K562 (cell line): Measurements from ENCODE around the gene DNAJC8. TPM values are rescaled to one million over a fixed set of nuclear protein-coding genes. Genes with fewer than 3 reads are reported as not detected.
A peak's percentile ranks its signal among the peaks of the same experiment; 100 is the strongest.

Source experiments
- ATAC-seq: fragments of 200-7000 bp; cut with Tn5 transposase; 3 replicates; pipeline ENCODE4 v1.9.1; 2020; ENCODE audit warnings: moderate library complexity
- BruUV-seq: library from RNA; stranded (reverse); fragments of 400-500 nt; replicated peaks from 2 replicates; lab custom pipeline; 2021; lab: Mats Ljungman, UMichigan
- CTCF ChIA-PET: fragments of 300-600 bp; formaldehyde crosslinking; extraction: SDS; loops from one replicate; lab custom pipeline; 2021; ENCODE audit warnings: low intra/inter-chr PET ratio; lab: Yijun Ruan, JAX
- POLR2A ChIA-PET: fragments of 300-600, 350-650 bp; sonication (Branson Sonifier 250); formaldehyde crosslinking; extraction: SDS; loops from one replicate; lab custom pipeline; 2021; ENCODE audit warnings: antibody characterized with exemption, inconsistent platforms; lab: Yijun Ruan, JAX
- DNase-seq, 4 experiments: peaks; one replicate each; pipeline versions ENCODE4 v3.0.0 to v3.0.0-alpha.2; 2011 to 2018; ENCODE audit warnings: low spot score in 3 of 4, mixed read lengths in 3 of 4; ENCODE audit errors: extremely low read depth in 1 of 4
- FAIRE-seq: peaks from 2 replicates; lab custom pipeline; 2011; peaks lifted over from hg19 to GRCh38; lab: Jason Lieb, UNC
- H2AFZ ChIP-seq: 2 replicates; pipeline ENCODE4 v1.6.0; 2011; ENCODE audit warnings: low read depth, low read length, control low read depth, inconsistent platforms
- H3K27ac ChIP-seq: fragments of 200-600 bp; 3 replicates; pipeline ENCODE4 v1.8.0; 2011; ENCODE audit warnings: low read depth, mild to moderate bottlenecking, control low read depth, inconsistent platforms, low read length, moderate library complexity, mixed read lengths; ENCODE audit errors: extremely low read depth
- H3K27me3 ChIP-seq, 2 experiments: fragments of 300-600 bp in 1 of 2; 2 replicates in 1 of 2; 3 replicates in 1 of 2; pipeline versions ENCODE4 v1.6.0 to v1.8.0; 2011; ENCODE audit warnings: inconsistent platforms in 2 of 2, low read length in 2 of 2, mild to moderate bottlenecking in 1 of 2, mixed read lengths in 1 of 2, moderate library complexity in 1 of 2; ENCODE audit not compliant: control insufficient read depth in 2 of 2, insufficient read depth in 2 of 2
- H3K36me3 ChIP-seq: fragments of 300-600 bp; 3 replicates; pipeline ENCODE4 v1.8.0; 2011; ENCODE audit warnings: mild to moderate bottlenecking, low read length, inconsistent platforms; ENCODE audit not compliant: control insufficient read depth, insufficient read depth
- H3K4me1 ChIP-seq, 2 experiments: fragments of 200-600 bp in 1 of 2; replicated peaks in 1 of 2; 2 replicates in 1 of 2; 3 replicates in 1 of 2; pipeline versions ENCODE4 v1.5.1 to v1.8.0; 2011; ENCODE audit warnings: inconsistent platforms in 2 of 2, low read length in 2 of 2, mild to moderate bottlenecking in 1 of 2, mixed read lengths in 1 of 2, moderate library complexity in 1 of 2; ENCODE audit not compliant: control insufficient read depth in 2 of 2, insufficient read depth in 2 of 2
- H3K4me2 ChIP-seq: 2 replicates; pipeline ENCODE4 v1.6.1; 2011; ENCODE audit warnings: low read length, control low read depth, inconsistent platforms, mixed read lengths; ENCODE audit not compliant: insufficient read depth
- H3K4me3 ChIP-seq: fragments of 200-600 bp; sonication (generic), shearing (Covaris generic); 2 replicates; pipeline ENCODE4 v1.5.1; 2016; ENCODE audit warnings: control low read depth, inconsistent platforms
- H3K79me2 ChIP-seq: fragments of 200-600 bp; 3 replicates; pipeline ENCODE4 v1.8.0; 2011; ENCODE audit warnings: low read length, inconsistent platforms; ENCODE audit not compliant: control insufficient read depth, insufficient read depth
- H3K9ac ChIP-seq, 2 experiments: 2 replicates each; pipeline versions ENCODE4 v1.6.0 to v1.6.1; 2011; ENCODE audit warnings: low read depth in 2 of 2, low read length in 2 of 2, control low read depth in 1 of 2, inconsistent platforms in 1 of 2, mild to moderate bottlenecking in 1 of 2, mixed read lengths in 1 of 2; ENCODE audit not compliant: insufficient read depth in 1 of 2
- H3K9me1 ChIP-seq: one replicate; pipeline ENCODE4 v1.6.0; 2011; ENCODE audit warnings: inconsistent platforms, mild to moderate bottlenecking, low read length, moderate library complexity; ENCODE audit not compliant: control insufficient read depth, insufficient read depth
- H3K9me3 ChIP-seq: replicated peaks from 2 replicates; pipeline ENCODE4 v1.5.1; 2011; ENCODE audit warnings: low read depth, low read length, inconsistent platforms; ENCODE audit not compliant: control insufficient read depth, insufficient read depth
- H4K20me1 ChIP-seq: replicated peaks from 2 replicates; pipeline ENCODE4 v1.6.1; 2011; ENCODE audit warnings: low read length, inconsistent platforms, mixed read lengths; ENCODE audit not compliant: control insufficient read depth, insufficient read depth
- CREB3 ChIP-seq: fragments of 450-650 bp; conservative IDR thresholded peaks from 2 replicates; pipeline ENCODE4 v1.6.1; 2016; ENCODE audit warnings: missing genetic modification characterization, low read depth, mild to moderate bottlenecking, missing compliant biosample characterization, moderate library complexity
- EGR1 ChIP-seq: fragments of 450-650 bp; conservative IDR thresholded peaks from 2 replicates; pipeline ENCODE4 v1.6.1; 2017; ENCODE audit warnings: mild to moderate bottlenecking
- EP400 ChIP-seq: fragments of 450-650 bp; IDR thresholded peaks from 2 replicates; pipeline ENCODE4 v1.6.1; 2017; ENCODE audit warnings: antibody characterized with exemption, mild to moderate bottlenecking, moderate library complexity
- KDM4B ChIP-seq, 2 experiments: fragments of 450-650 bp in 1 of 2; sonication (generic) in 1 of 2; IDR thresholded peaks; 2 replicates each; pipeline ENCODE4 v1.6.1; 2016 to 2017; ENCODE audit warnings: borderline replicate concordance in 2 of 2, antibody characterized with exemption in 1 of 2, low read depth in 1 of 2, mild to moderate bottlenecking in 1 of 2
- MAX ChIP-seq: sonication (generic); formaldehyde crosslinking; IDR thresholded peaks from 2 replicates; pipeline ENCODE4 v1.9.0; 2022; ENCODE audit warnings: mild to moderate bottlenecking, missing genetic modification reagents
- MYNN ChIP-seq, 2 experiments: sonication (generic); formaldehyde crosslinking in 1 of 2; IDR thresholded peaks; 2 replicates each; pipeline versions ENCODE4 v1.5.0 to v1.6.1; 2016 to 2020; ENCODE audit warnings: antibody characterized with exemption in 1 of 2, missing genetic modification reagents in 1 of 2
- POLR2B ChIP-seq: fragments of 450-650 bp; IDR thresholded peaks from 2 replicates; pipeline ENCODE4 v1.6.1; 2018; ENCODE audit warnings: low read depth; ENCODE audit not compliant: partially characterized antibody
- RERE ChIP-seq: sonication (generic); formaldehyde crosslinking; IDR thresholded peaks from 2 replicates; pipeline ENCODE4 v1.8.0; 2023; ENCODE audit warnings: missing genetic modification reagents, mild to moderate bottlenecking, borderline replicate concordance
- ZKSCAN1 ChIP-seq: fragments of 150-350 bp; IDR thresholded peaks from 2 replicates; pipeline ENCODE4 v1.6.1; 2016; ENCODE audit warnings: low read depth, low read length
- ZNF644 ChIP-seq: fragments of 200-800 bp; sonication (Bioruptor generic); IDR thresholded peaks from 2 replicates; pipeline ENCODE4 v1.6.1; 2016; ENCODE audit warnings: low read depth, missing genetic modification characterization, missing compliant biosample characterization
- ZNF76 ChIP-seq: fragments of 250-450 bp; sonication (Bioruptor Pico); IDR thresholded peaks from 2 replicates; pipeline ENCODE4 v1.4.0; 2020; ENCODE audit warnings: mild to moderate bottlenecking, moderate library complexity, borderline replicate concordance
- WGBS: fragments of 100-300 bp; shearing (Covaris generic); methylation state at CpG from one replicate; pipeline ENCODE4 v1.1.6; 2016; ENCODE audit warnings: low coverage, mixed read lengths; ENCODE audit not compliant: insufficient coverage; ENCODE audit errors: missing lambda C conversion rate; 5-methylcytosine and 5-hydroxymethylcytosine counted together
- in situ Hi-C: fragments of 300-500 bp; cut with MboI; formaldehyde crosslinking; loops from 4 replicates; pipeline ENCODE4 v1.15.0; 2018; ENCODE audit warnings: inconsistent platforms, mixed read lengths
- intact Hi-C: fragments of 100-400 bp; cut with micrococcal nuclease; formaldehyde crosslinking; loops from 2 replicates; pipeline ENCODE4 v1.14.2; 2022
- polyA plus RNA-seq, 8 experiments: library from polyadenylated mRNA; depleted of rRNA in 4 of 8; stranded (reverse) in 5 of 8; unstranded in 3 of 8; fragments of >200 nt; fragmentation: Nextera tagmentation in 2 of 8; fragmentation: Illumina TruSeq in 1 of 8; extraction: Ambion mirVana in 2 of 8; extraction: Trizol in 1 of 8; gene quantifications; 2 replicates each; pipeline versions ENCODE4 v1.2.1 to v1.2.3, GENCODE V29; 2011 to 2014; ENCODE audit warnings: inconsistent platforms in 1 of 8, missing spikeins in 1 of 8
- total RNA-seq, 7 experiments: library from RNA; depleted of rRNA in 6 of 7; stranded (reverse); fragments of >200 nt in 6 of 7; fragmentation: Illumina TruSeq in 2 of 7; extraction: Trizol in 2 of 7; gene quantifications; 2 replicates each; pipeline versions ENCODE4 v1.2.1 to v1.2.3, GENCODE V29; 2011 to 2021; ENCODE audit warnings: low replicate concordance in 1 of 7

DNAJC8 gene
- total and polyA plus RNA-seq, 9 of the 15 experiments (the other 6 are each of a cell fraction or from before 2014, with no cell fraction given) = 143 to 508 (median 209) TPM

- no peak for TF ChIP-seq RERE (CRISPR knock-in tag)
- TF ChIP-seq, all 486 proteins: peak for 0
Measured at GRCh38 chr1:28173980-28174297, 58.9 kb downstream of the DNAJC8 start (continued).

GRCh38 chr1:28173151-28173979 is 59.5 kb downstream of the DNAJC8 start:
- no peaks in the 10 kb centered on the region for H3K36me3 ChIP-seq
- CTCF ChIA-PET = interaction anchor here (0.6 to 0.9 kb wide), 2 partner anchors 82 to 85 kb away, joined by 3 to 6 read pairs; partner anchors contain the start of gene EYA3
- no peak overlapping the region for H3K4me3 ChIP-seq
- peak overlapping the region; percentile 52; the same call in 1 of the 2 replicates for H3K4me2 ChIP-seq
- in situ Hi-C loops (no loop called here), intact Hi-C loops (no loop called here)
- peak in 1 of 4 experiments; percentile 63 for DNase-seq
- peak; percentile 37 for FAIRE-seq
- peak overlapping the region; percentile 36; the same call in 1 of the 3 replicates for H3K27ac ChIP-seq
- H3K9me1 ChIP-seq = no peaks in the 10 kb centered on the region
- WGBS = 24% methylated on average over 10 of the region's 11 CpGs
- ATAC-seq = peak; percentile 34
- no peaks in the 10 kb centered on the region for H4K20me1 ChIP-seq
- no peak overlapping the region; the same call in 1 of the 2 replicates for H2AFZ ChIP-seq
- H3K79me2 ChIP-seq = no peaks in the 10 kb centered on the region
- peak overlapping the region in 1 of 2 experiments; percentile 54; a peak in 2 of 4 replicates for H3K9ac ChIP-seq
- H3K9me3 ChIP-seq = no peaks in the 10 kb centered on the region
- H3K27me3 ChIP-seq = peaks cover 0 to under 1% of the 10 kb centered on the region in 2 experiments; a peak in 2 of 5 replicates
- POLR2A ChIA-PET = interaction anchor here (0.8 to 1.6 kb wide), 3 partner anchors 9 to 85 kb away, joined by 3 to 5 read pairs (median 3); partner anchors contain the start of gene EYA3
- H3K4me1 ChIP-seq = peaks cover 24 to 33% of the 10 kb centered on the region in 2 experiments
- BruUV-seq = no TSS peak
- TF ChIP-seq KDM4B (IDR thresholded peaks at IDR 0.05; ENCODE audit: borderline replicate concordance in 2 of 2, low read depth in 1 of 2) = no peak
- TF ChIP-seq MYNN (IDR thresholded peaks at IDR 0.05) = no peak
- no peak for TF ChIP-seq MYNN (CRISPR knock-in tag; IDR thresholded peaks at IDR 0.05)
- no peak for TF ChIP-seq ZNF76 (CRISPR knock-in tag)
- TF ChIP-seq POLR2B = no peak
- no peak for TF ChIP-seq ZKSCAN1
- no peak for TF ChIP-seq CREB3 (tag)
- TF ChIP-seq EP400 = no peak; the same call in 1 of the 2 replicates
- no peak for TF ChIP-seq MAX (CRISPR knock-in tag)
- no peak for TF ChIP-seq ZNF644 (tag)
- 0 out of 2 replicates have a peak, but pooled peaks have one; percentile 8 for TF ChIP-seq EGR1
